GM21825 (cell line): Measurements from ENCODE around the gene ZBTB17.

ENCODE experiments used
- ATAC-seq: cut with Tn5 transposase; IDR thresholded peaks from one replicate; pipeline ENCODE4 v1.9.1; 2021; ENCODE audit warnings: mild to moderate bottlenecking, moderate library complexity; ENCODE audit not compliant: unreplicated experiment

The ZBTB17 gene

GRCh38 chr1:15948091-15948591, 27.8 kb downstream of the ZBTB17 start:
- no peak for ATAC-seq

- no peak for ATAC-seq
Measured at GRCh38 chr1:15947382-15948090, 28.4 kb downstream of the ZBTB17 start.

- no peak for ATAC-seq
Measured at GRCh38 chr1:15946571-15947381, 29.1 kb downstream of the ZBTB17 start.

- ATAC-seq = no peak
Measured at GRCh38 chr1:15945832-15946448, 30.0 kb downstream of the ZBTB17 start.

GRCh38 chr1:15945011-15945831, 30.7 kb downstream of the ZBTB17 start:
- no peak for ATAC-seq

- ATAC-seq = no peak
Measured at GRCh38 chr1:15944308-15945010, 31.4 kb downstream of the ZBTB17 start.

- ATAC-seq = no peak
Measured at GRCh38 chr1:15943992-15944307, 32.0 kb downstream of the ZBTB17 start.

GRCh38 chr1:15943328-15943991, 32.4 kb downstream of the ZBTB17 start:
- ATAC-seq = no peak

GRCh38 chr1:15942661-15943327, 33.1 kb downstream of the ZBTB17 start:
- no peak for ATAC-seq

- ATAC-seq = no peak
Measured at GRCh38 chr1:15941899-15942660, 33.8 kb downstream of the ZBTB17 start.

- no peak for ATAC-seq
Measured at GRCh38 chr1:15941044-15941840, 34.7 kb downstream of the ZBTB17 start.

GRCh38 chr1:15940110-15941043, 35.5 kb downstream of the ZBTB17 start:
- ATAC-seq = no peak

- ATAC-seq = no peak
Measured at GRCh38 chr1:15939181-15940109, 36.5 kb downstream of the ZBTB17 start.

- no peak for ATAC-seq
Measured at GRCh38 chr1:15938628-15939161, 37.2 kb downstream of the ZBTB17 start.

- ATAC-seq = no peak
Measured at GRCh38 chr1:15937706-15938168, 38.2 kb downstream of the ZBTB17 start.
